GM18858 (cell line): ENCODE results near the gene OSBPL1A.
"Not testable (repeated sequence)": the region's sequence is repeated elsewhere in the genome, so short reads cannot be mapped to it uniquely, and the experiment has no call there.

Experiments
- ATAC-seq: cut with Tn5 transposase; IDR thresholded peaks from one replicate; pipeline ENCODE4 v1.9.1; 2021; ENCODE audit not compliant: unreplicated experiment

Gene OSBPL1A

DNA sequence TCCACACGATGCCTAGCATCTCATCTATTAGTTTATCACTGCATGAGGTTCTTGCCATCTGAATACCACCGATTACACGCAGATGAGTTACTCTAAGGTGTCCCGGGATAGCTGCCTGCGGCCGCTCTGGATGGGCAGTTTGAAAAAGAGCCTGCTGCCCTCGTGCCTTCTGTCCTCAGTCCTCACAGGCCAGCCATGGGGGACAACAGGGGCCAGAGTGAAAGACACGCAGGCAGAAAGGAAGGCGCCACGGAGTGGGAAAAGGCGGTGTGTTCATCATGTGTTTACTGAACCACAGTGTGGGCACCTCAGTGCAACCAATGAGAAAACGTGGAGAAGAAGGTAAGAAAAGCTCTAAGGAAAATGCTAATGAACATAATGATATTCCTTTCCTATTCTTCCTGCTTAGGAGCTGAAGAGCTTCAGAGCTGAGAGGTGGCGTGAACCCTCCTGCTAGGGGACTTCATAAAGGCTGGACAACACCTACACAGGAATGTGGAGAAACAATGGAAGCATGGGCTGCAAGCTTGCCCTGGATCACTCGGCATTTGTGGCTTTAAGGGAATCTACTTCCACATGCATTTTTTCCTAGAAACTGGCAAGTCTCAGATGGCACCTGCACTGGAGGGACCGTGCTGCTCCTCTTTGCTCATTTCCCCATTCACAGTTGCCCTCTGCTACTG, 207.8 kb downstream of the OSBPL1A start:
- ATAC-seq, result no peak

DNA sequence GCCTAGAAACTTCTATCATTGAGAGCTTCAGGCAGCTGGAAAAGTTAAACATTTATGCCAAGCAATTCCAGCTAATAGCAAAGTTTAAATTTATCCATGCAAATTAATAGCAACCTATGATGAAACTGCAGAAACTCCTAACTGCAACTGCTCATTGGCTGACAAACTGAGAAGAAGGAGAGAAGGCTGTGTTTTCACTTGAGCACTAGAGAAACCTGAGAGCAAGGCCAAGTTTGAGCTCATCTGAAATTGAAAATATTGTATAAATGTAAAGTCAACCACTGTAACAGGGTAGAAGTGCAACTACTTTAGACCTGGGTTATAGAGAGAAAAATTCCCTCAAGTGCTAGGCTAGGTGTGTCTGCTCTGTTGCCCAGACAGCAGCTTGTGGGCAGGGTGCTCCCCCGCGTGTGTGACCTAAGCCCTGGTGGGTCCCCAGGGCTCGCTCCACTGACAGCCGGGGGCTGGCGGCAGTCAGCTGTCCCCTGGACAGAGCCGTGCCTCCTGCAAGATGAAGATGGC, 208.6 kb downstream of the OSBPL1A start:
- peak; percentile 89 for ATAC-seq

DNA sequence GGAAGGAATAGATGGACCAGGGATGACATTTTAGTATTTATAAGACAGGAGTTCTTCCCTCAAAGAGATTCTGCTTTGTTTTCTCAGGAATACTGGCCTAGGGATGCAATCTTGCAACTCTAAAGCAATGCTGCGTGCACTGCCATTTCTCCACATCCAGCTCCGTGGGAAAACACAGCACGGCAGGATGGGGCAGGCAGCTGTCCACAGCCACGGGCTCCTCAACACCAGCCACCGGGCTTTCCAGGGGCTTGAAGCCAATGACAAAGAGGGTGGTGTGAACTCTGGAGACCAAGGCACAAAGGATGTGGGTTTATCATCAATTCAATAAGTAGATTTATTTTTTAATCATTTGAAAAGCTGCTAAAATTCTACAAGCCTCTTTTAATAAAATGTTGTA, 209.5 kb downstream of the OSBPL1A start:
- ATAC-seq, result no peak

DNA sequence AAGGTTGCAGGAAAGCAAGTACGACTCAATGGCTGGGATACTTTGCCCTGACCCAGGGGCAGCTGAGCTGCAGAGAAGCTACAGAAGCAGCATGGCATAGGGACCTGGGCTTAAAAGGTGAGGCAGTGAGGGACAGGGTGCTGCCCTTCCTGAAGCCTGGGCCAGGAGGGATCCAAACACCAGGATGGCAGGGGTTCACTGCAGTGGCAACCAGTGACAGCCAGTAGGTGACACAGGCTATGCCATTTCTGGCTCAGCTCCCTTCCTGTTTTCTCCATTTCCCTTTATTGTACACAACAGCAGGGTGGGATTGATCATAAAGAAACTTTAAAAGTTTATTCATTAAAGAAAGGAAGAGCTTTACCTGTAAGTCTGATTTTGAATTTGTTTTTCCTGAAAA, 209.9 kb downstream of the OSBPL1A start:
- no peak for ATAC-seq

DNA sequence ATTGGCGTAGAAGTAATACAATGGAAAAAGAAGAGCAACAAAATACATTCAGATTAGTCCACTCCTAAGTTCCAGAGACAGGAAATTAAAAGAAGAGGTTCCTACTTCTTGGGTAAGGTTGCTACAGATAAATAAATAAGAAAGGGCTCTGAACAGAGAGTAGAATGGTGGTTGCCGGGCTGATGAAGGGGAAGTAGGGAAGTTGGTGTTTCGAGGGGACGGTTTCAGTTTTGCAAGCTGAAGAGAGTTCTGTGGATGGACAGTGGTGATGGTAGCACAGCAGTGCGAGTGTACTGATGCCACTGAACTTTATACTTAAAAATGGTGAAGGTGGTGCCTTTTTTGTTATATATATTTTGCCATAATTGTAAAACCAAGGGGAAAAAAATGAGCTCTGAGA, 210.6 kb downstream of the OSBPL1A start:
- ATAC-seq, result peak; percentile 38

DNA sequence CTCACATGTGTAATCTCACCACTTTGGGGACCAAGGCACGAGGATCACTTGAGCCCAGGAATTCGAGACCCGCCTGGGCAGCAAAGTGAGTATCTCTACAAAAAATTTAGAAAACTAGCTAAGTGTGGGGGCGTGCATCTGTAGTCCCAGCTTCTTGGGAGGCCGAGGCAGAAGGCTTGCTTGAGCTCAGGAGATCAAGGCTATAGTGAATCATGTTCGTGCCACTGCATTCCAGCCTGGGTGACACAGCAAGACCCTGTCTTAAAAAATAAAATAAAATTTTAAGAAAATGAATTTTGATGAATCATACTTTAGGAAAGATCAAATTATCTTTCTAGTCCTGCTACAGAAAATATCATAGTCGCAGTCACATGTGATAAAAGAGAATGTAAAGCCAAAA, 211.8 kb downstream of the OSBPL1A start:
- ATAC-seq, result no peak

DNA sequence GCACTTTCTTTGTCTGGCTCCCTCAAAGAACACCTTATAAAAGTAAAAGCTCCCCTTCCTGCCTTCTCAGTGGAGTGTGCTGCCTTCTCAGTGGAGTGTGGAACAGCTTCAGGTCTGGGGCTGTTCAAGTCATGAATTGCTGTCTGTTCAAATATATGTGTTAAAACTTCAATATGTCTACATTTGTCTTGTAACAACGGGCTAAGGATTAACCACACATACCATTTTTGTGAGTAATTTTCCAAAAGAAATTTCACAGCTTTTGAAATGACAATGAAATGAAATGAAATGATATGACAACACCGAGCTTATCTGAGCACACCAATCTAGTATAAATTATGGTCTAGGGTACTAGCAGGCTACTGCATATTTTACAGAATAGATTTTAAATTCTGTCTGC, 215.8 kb downstream of the OSBPL1A start:
- ATAC-seq, result no peak

DNA sequence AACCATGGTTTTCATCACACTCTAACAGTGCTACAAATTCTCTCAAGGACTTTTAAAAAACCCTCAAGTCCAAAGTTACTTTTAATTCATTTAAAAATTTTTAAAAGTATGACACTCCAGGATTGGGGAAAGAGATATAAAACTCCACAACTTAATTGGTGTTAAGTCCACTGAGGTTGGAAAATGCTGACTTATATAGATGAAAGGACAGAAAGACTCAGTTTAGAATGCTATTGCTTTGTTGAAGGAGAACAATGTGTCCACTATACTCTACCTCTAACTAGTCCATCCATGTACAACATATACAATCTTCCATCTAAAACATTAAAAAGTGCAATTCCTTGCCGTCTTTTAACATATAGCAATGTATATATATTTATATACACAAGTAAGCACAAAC, 217.6 kb downstream of the OSBPL1A start:
- no peak for ATAC-seq

DNA sequence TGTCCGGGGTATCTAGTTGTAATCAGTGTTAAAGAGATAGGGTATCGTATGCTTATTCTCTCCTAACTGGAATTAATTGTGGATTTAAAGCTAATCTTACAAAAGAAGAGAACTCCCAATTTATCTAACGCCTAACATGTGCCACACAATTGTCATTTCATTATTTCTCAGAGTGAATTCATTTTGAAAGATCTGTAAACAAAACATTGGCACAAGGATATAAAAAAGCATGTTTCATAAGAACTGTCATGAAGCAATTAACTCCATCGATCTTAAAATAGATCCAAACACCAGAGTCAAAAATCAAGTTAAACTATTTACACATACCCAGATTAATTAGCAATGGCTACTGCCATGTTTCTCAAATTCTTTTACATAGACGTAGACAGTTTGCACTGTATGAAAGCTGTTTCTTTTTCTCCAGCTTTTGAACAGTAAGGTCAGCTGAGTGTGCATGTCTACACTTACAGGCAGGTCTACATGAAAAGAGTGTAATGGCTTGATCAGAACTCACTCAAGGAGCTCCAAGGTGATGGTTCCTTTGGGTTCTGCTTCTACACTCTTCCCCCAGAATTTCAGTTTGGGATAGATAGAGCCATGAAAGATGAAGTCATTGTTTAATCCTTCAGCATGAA, 220.0 kb downstream of the OSBPL1A start:
- ATAC-seq, result peak; percentile 1

DNA sequence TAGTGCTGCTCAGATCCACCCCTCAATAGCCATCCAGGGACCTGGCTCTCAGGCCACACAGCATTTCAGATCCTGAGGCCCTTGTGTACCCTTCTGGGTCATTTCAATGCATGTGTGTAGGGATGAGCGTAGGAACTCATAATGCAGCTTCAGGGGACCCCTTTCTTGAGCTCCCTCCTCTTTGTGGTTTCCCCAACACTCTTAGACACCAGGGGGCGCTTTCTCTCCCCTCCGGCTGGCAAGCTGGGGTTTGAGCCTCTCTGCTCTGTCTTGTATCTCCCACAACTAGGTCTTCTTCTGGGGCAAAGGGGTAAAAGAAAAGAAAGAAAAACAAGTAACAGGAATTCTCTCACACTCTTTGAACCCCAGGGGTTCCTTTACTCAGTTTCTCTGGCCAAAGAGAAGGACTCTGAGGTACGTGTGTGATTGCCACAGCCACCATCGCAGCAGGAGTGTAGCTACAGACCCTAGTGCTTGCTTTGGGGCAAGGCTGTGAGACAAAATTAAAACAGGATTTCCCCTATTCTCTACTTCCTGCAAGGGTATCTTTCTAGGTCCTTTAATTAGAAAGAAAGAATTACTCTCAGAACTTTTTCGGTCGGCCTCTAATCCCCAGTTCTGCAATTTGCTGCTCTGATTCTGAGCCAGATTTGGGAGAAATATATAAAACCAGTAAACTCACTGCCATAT, 220.8 kb downstream of the OSBPL1A start:
- ATAC-seq, result peak; percentile 78

DNA sequence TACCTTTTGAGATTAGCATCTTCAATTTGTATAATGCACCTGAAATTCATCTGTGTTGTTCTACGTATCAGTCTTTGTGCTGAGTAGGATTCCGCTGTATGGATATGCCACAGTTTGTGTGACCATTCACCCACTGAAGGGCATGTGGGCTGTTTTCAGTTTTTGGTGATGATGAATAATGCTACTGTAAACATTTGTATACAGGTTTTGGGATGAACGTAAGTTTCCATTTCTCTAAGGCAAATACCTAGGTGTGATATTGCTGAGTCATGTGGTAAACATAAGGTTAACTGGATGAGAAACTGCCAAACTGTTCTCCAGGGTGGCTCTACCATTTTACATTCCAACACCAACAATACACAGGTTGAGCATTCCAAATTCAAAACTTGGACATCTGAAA, 223.6 kb downstream of the OSBPL1A start:
- no peak for ATAC-seq

DNA sequence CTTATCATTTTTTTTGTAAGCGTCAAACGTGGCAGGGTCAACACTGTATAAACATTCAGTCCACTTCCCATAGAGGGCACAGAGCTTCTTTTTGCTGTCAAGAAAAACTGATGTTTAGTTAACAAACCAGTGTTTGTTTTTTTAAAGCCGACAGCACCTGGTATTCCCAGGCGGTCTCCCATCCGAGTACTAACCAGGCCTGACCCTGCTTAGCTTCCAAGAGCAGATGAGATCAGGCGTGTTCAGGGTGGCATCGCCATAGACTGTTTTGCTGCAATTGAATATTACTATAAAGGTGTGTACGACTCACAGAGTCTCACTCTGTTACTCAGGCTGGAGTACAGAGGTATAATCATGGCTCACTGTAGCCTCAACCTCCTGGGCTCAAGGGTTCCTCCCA, 227.3 kb downstream of the OSBPL1A start:
- ATAC-seq, result no peak

DNA sequence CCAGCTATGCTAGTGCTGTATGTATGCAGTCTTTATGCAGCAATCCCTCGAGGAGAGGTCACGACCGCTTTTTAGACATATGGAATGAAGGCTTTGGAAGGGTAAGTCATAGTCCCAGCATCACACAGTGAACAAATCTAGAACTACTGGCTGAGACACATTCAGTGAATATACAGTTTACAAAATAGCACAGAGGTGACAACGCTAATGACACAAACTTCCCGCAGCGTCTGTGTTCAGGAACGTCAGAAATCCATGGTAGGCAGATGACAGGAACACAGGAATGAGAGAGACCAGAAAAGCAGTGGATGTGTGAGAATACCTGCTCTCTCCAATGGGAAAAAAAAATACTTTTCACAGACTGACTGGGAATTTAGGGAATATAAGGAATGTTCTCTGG, 229.1 kb downstream of the OSBPL1A start:
- no peak for ATAC-seq

DNA sequence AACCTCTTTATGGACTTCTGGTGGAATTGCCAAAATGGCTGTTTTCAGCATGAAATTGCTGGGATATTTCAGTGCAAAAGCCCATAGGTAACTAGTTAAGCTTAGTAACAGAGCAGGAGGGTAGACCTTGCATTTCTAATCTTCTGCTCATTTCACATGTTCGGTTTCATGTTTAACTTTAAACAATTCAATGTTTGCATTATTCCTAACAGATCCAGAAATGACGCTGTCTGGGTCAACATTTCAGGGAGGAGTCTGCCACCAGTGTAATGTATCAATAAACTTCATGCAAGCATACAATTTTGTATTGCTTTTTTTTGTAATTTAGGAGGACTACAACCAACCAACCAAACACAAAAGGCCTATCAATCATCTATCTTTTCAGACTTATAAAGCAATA, 236.3 kb downstream of the OSBPL1A start:
- ATAC-seq, result no peak

DNA sequence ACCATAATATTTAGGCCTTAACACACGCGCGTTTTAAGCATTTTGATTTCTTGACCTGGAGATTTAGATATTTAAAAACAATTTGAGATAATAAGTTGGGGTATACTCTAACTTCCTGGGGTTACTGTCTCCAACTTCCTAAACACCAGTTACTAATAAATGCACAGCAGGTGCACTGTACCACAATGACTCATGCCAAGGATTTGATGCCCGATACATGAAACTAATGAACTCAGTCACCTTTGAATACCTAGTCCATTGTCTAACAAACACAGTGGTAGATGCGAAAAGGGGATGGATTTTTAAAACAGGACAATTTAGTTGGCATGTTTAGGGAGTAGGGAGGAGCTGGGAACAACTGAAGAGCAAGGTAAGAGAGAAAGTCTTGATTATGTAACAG, 237.5 kb downstream of the OSBPL1A start:
- no peak for ATAC-seq

DNA sequence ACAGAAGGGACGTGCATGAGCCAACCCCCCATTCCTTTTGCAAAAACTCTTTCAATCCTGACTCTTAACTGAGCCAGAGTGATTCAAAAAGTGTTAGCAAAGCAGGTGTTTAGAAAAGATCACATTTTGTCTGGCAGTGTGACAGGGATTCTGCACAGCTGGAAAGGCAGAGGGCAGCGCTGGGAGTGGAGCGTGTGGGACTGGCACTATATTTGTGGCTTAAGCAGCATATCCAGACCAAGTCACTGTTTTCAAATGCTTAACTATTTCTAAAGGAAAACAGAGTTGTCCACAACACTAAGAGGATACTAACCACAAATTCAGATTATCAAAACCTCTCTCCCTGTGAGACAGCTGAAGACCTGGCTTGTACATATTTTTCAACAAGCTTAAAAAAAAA, 239.8 kb downstream of the OSBPL1A start:
- ATAC-seq, result no peak

DNA sequence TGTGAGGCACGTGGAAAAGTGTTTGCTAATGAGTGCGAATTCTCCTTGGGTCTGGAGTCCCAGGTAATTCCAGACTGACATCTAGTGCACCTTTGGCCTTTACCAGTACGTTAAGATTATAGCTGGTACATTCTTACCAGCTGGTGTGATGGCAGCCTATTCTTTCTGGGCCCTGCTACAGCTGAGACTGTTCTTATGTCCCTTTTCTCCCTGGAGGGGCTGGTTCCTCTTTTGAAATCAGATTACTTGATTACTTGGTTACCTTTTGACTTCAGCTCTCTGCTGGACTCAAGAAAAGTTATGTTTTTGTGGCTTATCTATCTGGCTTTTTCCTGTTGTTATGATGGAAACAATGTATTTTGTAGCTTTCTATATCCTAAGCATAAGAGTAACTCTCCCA, 244.2 kb downstream of the OSBPL1A start:
- ATAC-seq, result no peak

DNA sequence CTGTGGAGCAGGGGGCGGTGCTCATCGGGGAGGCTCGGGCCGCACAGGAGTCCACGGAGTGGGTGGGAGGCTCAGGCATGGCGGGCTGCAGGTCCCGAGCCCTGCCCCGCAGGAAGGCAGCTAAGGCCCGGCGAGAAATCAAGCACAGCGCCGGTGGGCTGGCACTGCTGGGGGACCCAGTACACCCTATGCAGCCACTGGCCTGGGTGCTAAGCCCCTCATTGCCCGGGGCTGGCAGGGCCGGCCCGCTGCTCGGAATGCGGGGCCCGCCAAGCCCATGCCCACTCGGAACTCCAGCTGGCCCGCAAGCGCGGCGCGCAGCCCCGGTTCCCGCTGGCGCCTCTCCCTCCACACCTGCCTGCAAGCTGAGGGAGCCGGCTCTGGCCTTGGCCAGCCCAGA, 248.0 kb downstream of the OSBPL1A start:
- ATAC-seq, result not testable (repeated sequence)

DNA sequence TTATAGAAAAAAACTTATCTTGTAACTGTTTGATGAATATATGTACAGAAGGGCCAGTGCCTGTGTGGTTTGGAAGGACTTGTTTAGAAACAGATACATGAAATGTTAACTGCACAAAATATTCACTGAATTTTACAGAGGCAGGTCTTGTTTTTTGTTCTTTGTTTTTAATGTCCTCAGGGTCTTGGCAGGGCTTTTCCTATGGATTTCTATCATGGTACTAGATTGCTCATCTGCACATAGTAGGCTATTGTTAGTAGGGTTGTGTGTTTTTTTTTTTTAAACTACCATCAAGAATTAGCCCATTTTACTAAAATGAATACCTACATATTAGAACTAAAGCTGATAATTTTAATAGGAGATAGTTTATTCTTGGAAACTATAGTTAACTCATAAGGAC, 255.2 kb downstream of the OSBPL1A start:
- no peak for ATAC-seq

DNA sequence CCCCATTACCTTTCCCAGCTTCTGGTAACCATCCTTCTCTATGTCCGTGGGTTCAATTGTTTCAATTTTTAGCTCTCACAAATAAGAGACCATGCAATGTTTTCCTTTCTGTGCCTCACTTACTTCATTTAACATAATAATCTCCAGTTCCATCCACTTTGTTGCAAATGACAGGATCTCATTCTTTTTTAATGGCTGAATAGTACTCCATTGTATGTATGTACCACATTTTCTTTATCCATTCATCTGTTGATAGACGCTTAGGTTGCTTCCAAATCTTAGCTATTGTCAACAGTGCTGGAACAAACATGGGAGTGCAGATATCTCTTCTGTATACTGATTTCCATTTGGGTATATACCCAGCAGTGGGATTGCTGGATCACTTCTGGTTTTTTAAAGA, 256.9 kb downstream of the OSBPL1A start:
- ATAC-seq, result no peak

DNA sequence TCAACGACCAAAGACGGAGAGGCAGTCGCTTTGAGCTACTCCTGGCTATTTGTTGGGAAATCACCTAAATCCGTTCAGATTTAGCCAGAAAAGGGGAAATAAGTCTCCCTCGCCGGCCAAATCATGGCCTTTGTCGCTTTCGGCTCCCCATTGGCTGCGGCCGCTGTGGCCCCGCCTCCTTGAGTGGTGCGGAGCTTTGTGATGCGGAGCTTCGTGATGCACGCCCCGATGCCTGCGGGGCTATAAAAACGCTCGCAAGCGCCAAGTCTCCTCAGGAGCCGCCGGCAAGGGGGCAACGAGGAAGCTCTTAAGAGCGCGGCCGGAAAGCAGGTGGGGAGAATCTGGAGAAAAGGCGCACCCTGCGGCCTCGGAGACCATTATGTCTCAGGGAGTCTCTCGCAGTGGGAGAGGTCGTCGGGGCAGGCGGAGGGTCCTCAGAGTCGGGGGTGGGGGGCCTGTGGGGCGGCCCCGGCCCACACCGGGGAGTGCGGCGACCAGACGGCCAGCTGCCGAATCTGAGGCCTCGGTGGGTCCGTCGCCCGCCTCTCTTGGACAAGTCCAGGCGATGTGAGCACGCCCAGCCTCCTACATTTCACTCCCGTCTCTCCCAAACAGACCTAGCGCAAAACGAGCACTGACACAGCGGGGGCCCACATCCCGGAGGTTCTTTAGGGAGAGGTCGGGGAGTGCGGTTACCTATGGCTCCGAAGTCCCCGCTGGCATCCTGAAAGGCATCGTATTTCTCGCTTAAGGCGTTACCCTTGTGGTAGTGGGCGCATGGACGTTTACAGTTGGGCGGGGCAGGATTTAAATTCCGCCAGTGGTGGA, 258.6 kb downstream of the OSBPL1A start, which contains the start of gene CABYR:
Gene CABYR (plus strand): TSS at position 274 of the 828 bp plus-strand sequence. CDS start 4,053 bp downstream, outside the sequence.
- ATAC-seq, result peak; percentile 74
